DLD1 (cell line): ENCODE measurements around the gene BNIP5.

Experiments used
- in situ Hi-C: cut with HindIII; loops from 2 replicates; pipeline ENCODE4 v1.10.0; 2017; ENCODE audit warnings: low sequenced_read_pairs

Gene BNIP5

GRCh38 chr6:36336779-36337241, at the start of gene BNIP5:
Gene BNIP5 (minus strand): TSS chr6:36336888. CDS start chr6:36330690, 6,198 bp downstream.
- in situ Hi-C loops = no loop called here

- in situ Hi-C loops = loop anchor here (25.0 kb wide), 1 partner anchor 97 kb away; no protein-coding TSS in a partner anchor
Observed at GRCh38 chr6:36384095-36384494, 47.4 kb upstream of the BNIP5 start.

GRCh38 chr6:36383606-36384005, 46.9 kb upstream of the BNIP5 start:
- in situ Hi-C loops = loop anchor here (25.0 kb wide), 1 partner anchor 96 kb away; no protein-coding TSS in a partner anchor

- in situ Hi-C loops = loop anchor here (25.0 kb wide), 1 partner anchor 96 kb away; no protein-coding TSS in a partner anchor
Observed at GRCh38 chr6:36382976-36383375, 46.3 kb upstream of the BNIP5 start.

- in situ Hi-C loops = loop anchor here (25.0 kb wide), 1 partner anchor 94 kb away; no protein-coding TSS in a partner anchor
Observed at GRCh38 chr6:36381502-36382389, 45.1 kb upstream of the BNIP5 start.

- in situ Hi-C loops = loop anchor here (25.0 kb wide), 1 partner anchor 93 kb away; no protein-coding TSS in a partner anchor
Observed at GRCh38 chr6:36380166-36380565, 43.5 kb upstream of the BNIP5 start.

- in situ Hi-C loops = loop anchor here (25.0 kb wide), 1 partner anchor 92 kb away; no protein-coding TSS in a partner anchor
Observed at GRCh38 chr6:36378936-36379335, 42.2 kb upstream of the BNIP5 start.

GRCh38 chr6:36378243-36378920, 41.7 kb upstream of the BNIP5 start:
- in situ Hi-C loops = loop anchor here (25.0 kb wide), 1 partner anchor 91 kb away; no protein-coding TSS in a partner anchor

- in situ Hi-C loops = loop anchor here (25.0 kb wide), 1 partner anchor 90 kb away; no protein-coding TSS in a partner anchor
Observed at GRCh38 chr6:36377594-36377993, 40.9 kb upstream of the BNIP5 start.

GRCh38 chr6:36376742-36377141, 40.1 kb upstream of the BNIP5 start:
- in situ Hi-C loops = loop anchor here (25.0 kb wide), 1 partner anchor 89 kb away; no protein-coding TSS in a partner anchor

- in situ Hi-C loops = loop anchor here (25.0 kb wide), 1 partner anchor 89 kb away; no protein-coding TSS in a partner anchor
Observed at GRCh38 chr6:36376183-36376582, 39.5 kb upstream of the BNIP5 start.

- in situ Hi-C loops = loop anchor here (25.0 kb wide), 1 partner anchor 88 kb away; no protein-coding TSS in a partner anchor
Observed at GRCh38 chr6:36375644-36376155, 39.0 kb upstream of the BNIP5 start.

GRCh38 chr6:36374972-36375371, 38.3 kb upstream of the BNIP5 start:
- in situ Hi-C loops = loop anchor here (25.0 kb wide), 1 partner anchor 88 kb away; no protein-coding TSS in a partner anchor

GRCh38 chr6:36374194-36374593, 37.5 kb upstream of the BNIP5 start:
- in situ Hi-C loops = no loop called here

GRCh38 chr6:36373368-36374019, 36.8 kb upstream of the BNIP5 start:
- in situ Hi-C loops = no loop called here

- in situ Hi-C loops = no loop called here
Observed at GRCh38 chr6:36372088-36372487, 35.4 kb upstream of the BNIP5 start.

- in situ Hi-C loops = no loop called here
Observed at GRCh38 chr6:36371211-36371610, 34.5 kb upstream of the BNIP5 start.

- in situ Hi-C loops = no loop called here
Observed at GRCh38 chr6:36370638-36371037, 34.0 kb upstream of the BNIP5 start.

- in situ Hi-C loops = no loop called here
Observed at GRCh38 chr6:36368921-36369865, 32.5 kb upstream of the BNIP5 start.
